Upper lobe of left lung (tissue), 4 donors: Measurements from ENCODE around the gene GUK1.

ENCODE experiments used
- POLR2A ChIP-seq, 4 donors: fragments of 450-650 bp; IDR thresholded peaks; one replicate each; pipeline ENCODE4 v1.5.1; 2016 to 2017; ENCODE audit warnings: antibody characterized with exemption in 4 of 4, mild to moderate bottlenecking in 2 of 4
- TF ChIP-seq, protein P1 (sequence below), 6 experiments: fragments of 450-650 bp in 4 of 6; fragments of 200-600 bp in 2 of 6; sonication (generic) in 2 of 6; IDR thresholded peaks; one replicate each; pipeline ENCODE4 v1.5.1; 2016 to 2019; ENCODE audit warnings: antibody characterized with exemption in 6 of 6

DNA sequence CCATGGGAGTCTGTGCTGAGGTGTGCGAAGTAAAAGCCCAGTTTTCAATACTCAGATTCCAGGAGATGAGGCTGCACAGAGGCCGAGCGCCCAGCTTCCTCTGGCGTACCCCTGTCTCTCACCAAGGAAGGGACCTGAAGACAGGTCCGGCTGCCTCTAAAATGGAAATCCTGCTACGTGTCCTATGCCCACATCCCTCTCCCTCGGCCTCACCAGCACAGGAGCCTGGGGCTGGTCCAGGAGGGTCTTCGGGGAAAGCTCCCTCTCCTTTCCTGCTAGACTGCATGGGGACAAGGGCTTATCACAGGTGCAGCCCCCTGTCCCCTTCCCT is 31.4 kb upstream of the GUK1 start:
- TF ChIP-seq, protein P1, sequence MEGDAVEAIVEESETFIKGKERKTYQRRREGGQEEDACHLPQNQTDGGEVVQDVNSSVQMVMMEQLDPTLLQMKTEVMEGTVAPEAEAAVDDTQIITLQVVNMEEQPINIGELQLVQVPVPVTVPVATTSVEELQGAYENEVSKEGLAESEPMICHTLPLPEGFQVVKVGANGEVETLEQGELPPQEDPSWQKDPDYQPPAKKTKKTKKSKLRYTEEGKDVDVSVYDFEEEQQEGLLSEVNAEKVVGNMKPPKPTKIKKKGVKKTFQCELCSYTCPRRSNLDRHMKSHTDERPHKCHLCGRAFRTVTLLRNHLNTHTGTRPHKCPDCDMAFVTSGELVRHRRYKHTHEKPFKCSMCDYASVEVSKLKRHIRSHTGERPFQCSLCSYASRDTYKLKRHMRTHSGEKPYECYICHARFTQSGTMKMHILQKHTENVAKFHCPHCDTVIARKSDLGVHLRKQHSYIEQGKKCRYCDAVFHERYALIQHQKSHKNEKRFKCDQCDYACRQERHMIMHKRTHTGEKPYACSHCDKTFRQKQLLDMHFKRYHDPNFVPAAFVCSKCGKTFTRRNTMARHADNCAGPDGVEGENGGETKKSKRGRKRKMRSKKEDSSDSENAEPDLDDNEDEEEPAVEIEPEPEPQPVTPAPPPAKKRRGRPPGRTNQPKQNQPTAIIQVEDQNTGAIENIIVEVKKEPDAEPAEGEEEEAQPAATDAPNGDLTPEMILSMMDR (IDR thresholded peaks at IDR 0.05) = no peak
- TF ChIP-seq POLR2A (IDR thresholded peaks at IDR 0.05) = no peak
